Nucleus accumbens (tissue), 56 donors: ENCODE data around the gene TBCCD1.

Source experiments
- DNase-seq, 56 donors: peaks; one replicate each; lab custom pipeline; 2025; lab: John Stamatoyannopoulos, UW

Gene TBCCD1

GRCh38 chr3:186567072-186567921 is at the start of gene TBCCD1:
TSS of gene TBCCD1 (minus strand) at chr3:186567339. CDS start at chr3:186564329, 3,010 bp downstream.
- peak; percentile 26 to 95 (median 86) for DNase-seq

GRCh38 chr3:186616299-186616617 is 49.1 kb upstream of the TBCCD1 start:
- DNase-seq: no peak

- DNase-seq: peak in 53 of 56 donors; percentile 2 to 88 (median 57)
These were observed 47.7 kb upstream of the TBCCD1 start for GRCh38 chr3:186614597-186615483.

GRCh38 chr3:186614266-186614596 is 47.1 kb upstream of the TBCCD1 start:
- no peak for DNase-seq

- no peak for DNase-seq
These were observed 46.6 kb upstream of the TBCCD1 start for GRCh38 chr3:186613637-186614265.

GRCh38 chr3:186612721-186613636 is 45.8 kb upstream of the TBCCD1 start, which contains the start of gene AHSG:
TSS of gene AHSG (plus strand) at chr3:186613060. CDS start at chr3:186613142, 82 bp downstream.
- DNase-seq: no peak

GRCh38 chr3:186612065-186612464 is 44.9 kb upstream of the TBCCD1 start:
- DNase-seq: no peak

GRCh38 chr3:186609247-186609868 is 42.2 kb upstream of the TBCCD1 start:
- DNase-seq: no peak

- DNase-seq: no peak
These were observed 41.6 kb upstream of the TBCCD1 start for GRCh38 chr3:186608624-186609215.

GRCh38 chr3:186605561-186606545 is 38.7 kb upstream of the TBCCD1 start:
- DNase-seq: no peak

- DNase-seq: no peak
These were observed 37.9 kb upstream of the TBCCD1 start for GRCh38 chr3:186605078-186605477.

- no peak for DNase-seq
These were observed 36.0 kb upstream of the TBCCD1 start for GRCh38 chr3:186603159-186603558.

- no peak for DNase-seq
These were observed 33.8 kb upstream of the TBCCD1 start for GRCh38 chr3:186600896-186601295.

GRCh38 chr3:186599785-186600166 is 32.6 kb upstream of the TBCCD1 start:
- no peak for DNase-seq

- no peak for DNase-seq
These were observed 32.1 kb upstream of the TBCCD1 start for GRCh38 chr3:186599142-186599784.

- no peak for DNase-seq
These were observed 31.6 kb upstream of the TBCCD1 start for GRCh38 chr3:186598794-186599141.

- no peak for DNase-seq
These were observed 31.1 kb upstream of the TBCCD1 start for GRCh38 chr3:186598108-186598784.
